ENCODE results near the gene TRAPPC10. TPM values are rescaled to one million over a fixed set of nuclear protein-coding genes. Genes with fewer than 3 reads are reported as not detected.

The TRAPPC10 gene
- total RNA-seq: 23.0 and 23.4 TPM in 2 replicates

GRCh38 chr21:44011579-44012473, at the start of gene TRAPPC10:
Gene TRAPPC10, plus strand, starts transcription at chr21:44012309. Its CDS starts 185 bp downstream, at chr21:44012494.
- peak; percentile 8 for DNase-seq (ENCODE audit: low read depth, low spot score)

- DNase-seq (ENCODE audit: low read depth, low spot score): no peak
These were observed 46.1 kb upstream of the TRAPPC10 start for GRCh38 chr21:43965911-43966585.

- DNase-seq (ENCODE audit: low read depth, low spot score): no peak
These were observed 45.1 kb upstream of the TRAPPC10 start for GRCh38 chr21:43966946-43967512.

GRCh38 chr21:43967981-43968380, 44.1 kb upstream of the TRAPPC10 start:
- DNase-seq (ENCODE audit: low read depth, low spot score): no peak

GRCh38 chr21:43968410-43969114, 43.5 kb upstream of the TRAPPC10 start:
- no peak for DNase-seq (ENCODE audit: low read depth, low spot score)

- DNase-seq (ENCODE audit: low read depth, low spot score): no peak
These were observed 43.0 kb upstream of the TRAPPC10 start for GRCh38 chr21:43969115-43969444.

- no peak for DNase-seq (ENCODE audit: low read depth, low spot score)
These were observed 41.6 kb upstream of the TRAPPC10 start for GRCh38 chr21:43970551-43970950.

- no peak for DNase-seq (ENCODE audit: low read depth, low spot score)
These were observed 40.7 kb upstream of the TRAPPC10 start for GRCh38 chr21:43971201-43971991.

GRCh38 chr21:43971992-43972255, 40.2 kb upstream of the TRAPPC10 start:
- no peak for DNase-seq (ENCODE audit: low read depth, low spot score)

- DNase-seq (ENCODE audit: low read depth, low spot score): no peak
These were observed 39.1 kb upstream of the TRAPPC10 start for GRCh38 chr21:43972850-43973633.

- DNase-seq (ENCODE audit: low read depth, low spot score): no peak
These were observed 38.5 kb upstream of the TRAPPC10 start for GRCh38 chr21:43973634-43973955.

- no peak for DNase-seq (ENCODE audit: low read depth, low spot score)
These were observed 37.2 kb upstream of the TRAPPC10 start for GRCh38 chr21:43974791-43975468.

GRCh38 chr21:43975469-43976098, 36.5 kb upstream of the TRAPPC10 start:
- peak; percentile 5 for DNase-seq (ENCODE audit: low read depth, low spot score)

GRCh38 chr21:43976661-43977060, 35.4 kb upstream of the TRAPPC10 start:
- no peak for DNase-seq (ENCODE audit: low read depth, low spot score)

- no peak for DNase-seq (ENCODE audit: low read depth, low spot score)
These were observed 34.0 kb upstream of the TRAPPC10 start for GRCh38 chr21:43978060-43978459.

GRCh38 chr21:43979654-43980053, 32.5 kb upstream of the TRAPPC10 start:
- no peak for DNase-seq (ENCODE audit: low read depth, low spot score)

GRCh38 chr21:43981151-43981870, 30.8 kb upstream of the TRAPPC10 start:
- no peak for DNase-seq (ENCODE audit: low read depth, low spot score)

GRCh38 chr21:43981871-43982210, 30.3 kb upstream of the TRAPPC10 start:
- DNase-seq (ENCODE audit: low read depth, low spot score): no peak

- no peak for DNase-seq (ENCODE audit: low read depth, low spot score)
These were observed 29.5 kb upstream of the TRAPPC10 start for GRCh38 chr21:43982489-43983078.

Data from pulmonary artery endothelial cell (primary cell).